HepG2 (cell line): ENCODE results near the gene NID1. TPM values are rescaled to one million over a fixed set of nuclear protein-coding genes. Genes with fewer than 3 reads are reported as not detected.

ENCODE experiments used
- BCL6 ChIP-seq: IDR thresholded peaks from 2 replicates; pipeline ENCODE4 v1.6.1; 2016; ENCODE audit warnings: missing genetic modification reagents, missing compliant biosample characterization
- HDAC6 ChIP-seq: fragments of 200-600 bp; sonication (generic); IDR thresholded peaks from 2 replicates; pipeline ENCODE4 v1.7.0; 2017; ENCODE audit warnings: mild to moderate bottlenecking, antibody characterized with exemption, low read length, low read depth
- KAT2B ChIP-seq: fragments of 150-350 bp; IDR thresholded peaks from 2 replicates; pipeline ENCODE4 v1.6.1; 2014; ENCODE audit warnings: low read depth, low read length, borderline replicate concordance
- KLF11 ChIP-seq: IDR thresholded peaks from 2 replicates; pipeline ENCODE4 v1.6.1; 2016; ENCODE audit warnings: missing compliant biosample characterization
- MAF1 ChIP-seq: sonication (generic); formaldehyde crosslinking; IDR thresholded peaks from 2 replicates; pipeline ENCODE4 v1.5.0; 2020; ENCODE audit warnings: missing genetic modification reagents, borderline replicate concordance
- MYPOP ChIP-seq: sonication (generic); formaldehyde crosslinking; IDR thresholded peaks from 2 replicates; pipeline ENCODE4 v1.8.1; 2023; ENCODE audit warnings: mild to moderate bottlenecking, moderate library complexity, missing genetic modification reagents
- NAIF1 ChIP-seq: sonication (generic); formaldehyde crosslinking; IDR thresholded peaks from 2 replicates; pipeline ENCODE4 v1.5.0; 2020; ENCODE audit warnings: mild to moderate bottlenecking, missing genetic modification reagents, borderline replicate concordance
- NFE2L1 ChIP-seq: sonication (generic); formaldehyde crosslinking; IDR thresholded peaks from 2 replicates; pipeline ENCODE4 v1.4.0; 2020; ENCODE audit warnings: missing genetic modification reagents, mild to moderate bottlenecking, borderline replicate concordance
- NPAS2 ChIP-seq: sonication (generic); formaldehyde crosslinking; IDR thresholded peaks from 2 replicates; pipeline ENCODE4 v1.8.0; 2022; ENCODE audit warnings: mild to moderate bottlenecking, missing genetic modification reagents, borderline replicate concordance
- POLR2A ChIP-seq, 2 experiments: IDR thresholded peaks; 2 replicates each; pipeline ENCODE4 v1.6.1; 2011; ENCODE audit warnings: low read depth in 2 of 2, low read length in 2 of 2, mild to moderate bottlenecking in 1 of 2, moderate library complexity in 1 of 2; ENCODE audit not compliant: insufficient read depth in 1 of 2
- POLR2AphosphoS2 ChIP-seq: IDR thresholded peaks from 2 replicates; pipeline ENCODE4 v1.6.1; 2011; ENCODE audit warnings: low read depth, low read length, improper control_type of control experiment
- PRDM15 ChIP-seq: sonication (generic); formaldehyde crosslinking; IDR thresholded peaks from 2 replicates; pipeline ENCODE4 v1.4.0; 2020; ENCODE audit warnings: missing genetic modification reagents
- SRF ChIP-seq: IDR thresholded peaks from 2 replicates; pipeline ENCODE4 v1.6.1; 2011; ENCODE audit warnings: mild to moderate bottlenecking, low read depth, low read length, moderate library complexity
- TFDP1 ChIP-seq: IDR thresholded peaks from 2 replicates; pipeline ENCODE4 v1.6.1; 2016; ENCODE audit warnings: missing compliant biosample characterization, missing genetic modification reagents, borderline replicate concordance
- ZNF333 ChIP-seq: sonication (generic); formaldehyde crosslinking; IDR thresholded peaks from 2 replicates; pipeline ENCODE4 v1.4.0; 2020; ENCODE audit warnings: mild to moderate bottlenecking, missing genetic modification reagents, borderline replicate concordance
- ZNF7 ChIP-seq: IDR thresholded peaks from 2 replicates; pipeline ENCODE4 v1.6.1; 2016; ENCODE audit warnings: missing biosample characterization, missing genetic modification reagents
- ZNF792 ChIP-seq: IDR thresholded peaks from 2 replicates; pipeline ENCODE4 v1.6.1; 2016
- polyA plus RNA-seq, 8 experiments: library from polyadenylated mRNA; depleted of rRNA in 3 of 8; stranded (reverse) in 7 of 8; unstranded in 1 of 8; fragments of >200 nt; fragmentation: Illumina TruSeq in 4 of 8; extraction: Trizol in 4 of 8; gene quantifications; 2 replicates each; pipeline versions ENCODE4 v1.2.1 to v1.2.3, GENCODE V29; 2011 to 2016; ENCODE audit warnings: low read depth in 4 of 8, missing spikeins in 1 of 8, mixed read lengths in 1 of 8; ENCODE audit not compliant: insufficient read depth in 1 of 8
- total RNA-seq, 5 experiments: library from RNA; depleted of rRNA; stranded (reverse); fragments of >200 nt; fragmentation: Illumina TruSeq; extraction: Trizol; gene quantifications; 2 replicates each; pipeline ENCODE4 v1.2.3, GENCODE V29; 2016; ENCODE audit warnings: low read depth in 1 of 5

The NID1 gene
- total and polyA plus RNA-seq, 2 of the 13 experiments (the other 11 are each of a cell fraction or from before 2014, with no cell fraction given), result 50.2 to 56.1 TPM

- peak; percentile 51; the same call in 1 of the 2 replicates for TF ChIP-seq PRDM15 (CRISPR knock-in tag)
- TF ChIP-seq ZNF792, result no peak
- TF ChIP-seq KLF11, result no peak
- no peak for TF ChIP-seq NAIF1 (CRISPR knock-in tag)
- TF ChIP-seq ZNF7 (CRISPR knock-in tag), result no peak
- TF ChIP-seq MYPOP (CRISPR knock-in tag), result no peak
- TF ChIP-seq KAT2B, result no peak
- no peak for TF ChIP-seq HDAC6
- no peak for TF ChIP-seq NFE2L1 (CRISPR knock-in tag)
- no peak for TF ChIP-seq ZNF333 (CRISPR knock-in tag)
- peak in 1 of 2 experiments; percentile 74; a peak in 2 of 4 replicates for TF ChIP-seq POLR2A (IDR thresholded peaks at IDR 0.05; ENCODE audit: insufficient read depth in 1 of 2, low read depth in 2 of 2, low read length in 2 of 2)
- TF ChIP-seq SRF, result no peak
- TF ChIP-seq TFDP1 (CRISPR knock-in tag), result no peak
- TF ChIP-seq BCL6, result no peak
- TF ChIP-seq POLR2AphosphoS2, result peak; percentile 57; the same call in 1 of the 2 replicates
- TF ChIP-seq MAF1, result no peak
- no peak for TF ChIP-seq NPAS2 (CRISPR knock-in tag)
Observed at GRCh38 chr1:236066054-236066453, 1.2 kb upstream of the NID1 start (continued).
